NCI-H2227 treated with DMSO at 0.1 percent for 48 hours (cell line): ENCODE measurements around the gene KLK12.

ENCODE experiments used
- DNase-seq: peaks from one replicate; lab custom pipeline; 2025; lab: John Stamatoyannopoulos, UW

Gene KLK12, protein sequence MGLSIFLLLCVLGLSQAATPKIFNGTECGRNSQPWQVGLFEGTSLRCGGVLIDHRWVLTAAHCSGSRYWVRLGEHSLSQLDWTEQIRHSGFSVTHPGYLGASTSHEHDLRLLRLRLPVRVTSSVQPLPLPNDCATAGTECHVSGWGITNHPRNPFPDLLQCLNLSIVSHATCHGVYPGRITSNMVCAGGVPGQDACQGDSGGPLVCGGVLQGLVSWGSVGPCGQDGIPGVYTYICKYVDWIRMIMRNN

GRCh38 chr19:51034704-51035103, at the start of gene KLK12:
Gene KLK12 (minus strand): TSS chr19:51035002. CDS start chr19:51034621, 381 bp downstream.
- DNase-seq, result no peak

GRCh38 chr19:51084505-51084904, 49.7 kb upstream of the KLK12 start:
- DNase-seq, result no peak

DNA sequence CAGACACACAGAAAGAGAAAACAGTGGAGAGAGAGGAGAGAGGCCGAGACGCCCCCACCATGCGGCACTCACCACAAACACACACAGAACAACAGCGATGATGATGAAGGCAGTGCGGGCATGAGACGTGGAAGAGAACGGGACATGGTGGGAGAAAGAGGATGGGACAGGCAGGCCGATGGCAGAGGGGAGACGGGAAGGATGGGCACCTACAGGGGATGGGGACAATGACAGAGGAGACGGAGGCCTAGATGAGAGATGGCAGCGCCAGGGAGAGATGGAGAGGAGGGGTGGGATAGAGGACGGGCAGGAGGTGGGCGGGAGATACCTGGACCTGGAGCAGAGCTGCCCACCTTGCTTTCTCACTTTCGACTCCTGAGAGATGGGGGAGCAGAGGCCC, 49.0 kb upstream of the KLK12 start:
- DNase-seq, result no peak

- no peak for DNase-seq
These were observed 48.4 kb upstream of the KLK12 start for GRCh38 chr19:51083181-51083580.

DNA sequence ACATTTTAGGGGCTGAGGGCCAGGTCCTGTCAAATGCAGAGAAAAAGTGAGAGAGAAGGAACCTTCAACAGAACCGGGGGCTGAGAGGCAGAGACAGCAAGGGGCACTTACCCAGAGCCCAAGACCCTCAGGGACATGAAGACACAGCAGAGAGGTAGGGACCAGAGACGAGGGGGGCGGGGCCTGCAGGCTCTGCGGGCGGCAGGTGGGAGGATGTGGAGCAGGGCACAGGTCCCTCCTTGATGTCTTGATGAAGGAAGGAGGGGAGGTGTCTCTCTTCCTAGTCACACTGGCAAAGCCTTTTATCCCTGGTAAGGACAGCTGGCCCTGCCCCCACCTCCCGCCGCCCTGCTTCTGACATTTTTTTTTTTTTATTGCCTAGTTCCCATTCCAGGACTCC, 47.8 kb upstream of the KLK12 start, which contains the start of gene KLK14:
KLK14 (minus strand) TSS at position 277 of the 400 bp plus-strand sequence; CDS start at position 4, 273 bp downstream.
- DNase-seq, result no peak

GRCh38 chr19:51081476-51081875, 46.7 kb upstream of the KLK12 start:
- DNase-seq, result no peak

DNA sequence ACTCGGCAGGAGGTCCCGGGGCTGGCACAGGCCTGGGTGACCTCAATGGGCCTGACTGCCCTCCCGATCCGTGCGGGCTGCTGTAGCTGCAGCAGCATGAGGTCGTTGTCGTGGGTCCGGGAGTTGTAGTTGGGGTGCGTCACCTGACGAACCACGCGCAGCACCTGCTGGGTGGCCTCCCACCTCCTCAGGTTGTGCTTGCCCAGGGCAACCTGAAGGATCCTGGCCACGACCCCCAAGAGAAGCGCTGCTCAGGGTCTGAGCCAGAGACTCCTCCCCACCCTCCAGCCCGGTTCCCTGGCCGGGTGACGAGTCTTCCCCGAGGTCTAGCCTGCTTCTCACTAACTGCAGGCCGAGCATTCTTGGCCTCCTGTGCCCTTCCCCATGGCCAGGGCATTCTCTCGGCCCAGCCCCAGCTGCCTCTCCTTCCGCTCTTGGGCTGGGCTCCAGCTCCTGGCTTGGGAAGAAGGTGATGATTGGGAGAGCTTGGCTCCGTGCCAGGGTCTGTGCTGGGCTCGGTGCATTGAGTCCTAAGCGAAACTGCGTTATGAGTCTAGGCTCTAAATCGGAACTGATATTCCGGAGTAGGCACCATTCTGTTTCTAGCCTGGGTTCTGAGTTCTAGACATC, 44.8 kb upstream of the KLK12 start:
- no peak for DNase-seq

DNA sequence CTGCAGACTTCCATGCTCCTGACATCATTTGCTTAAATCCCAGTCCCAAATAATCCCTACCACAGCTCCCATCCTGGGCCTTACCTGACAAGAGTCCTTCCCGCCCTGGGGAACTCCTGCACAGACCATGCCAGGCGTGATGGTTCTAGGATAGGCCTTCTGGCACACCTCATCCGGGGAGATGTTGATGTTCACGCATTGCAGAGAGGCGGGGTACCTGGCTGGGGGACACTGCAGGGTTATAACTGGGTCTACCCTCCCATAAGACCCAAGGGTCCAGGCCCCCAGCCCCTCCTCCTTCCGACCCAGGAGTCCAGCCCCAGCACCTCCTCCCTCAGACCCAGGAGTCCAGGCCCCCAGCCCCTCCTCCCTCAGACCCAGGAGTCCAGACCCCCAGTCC, 43.9 kb upstream of the KLK12 start:
- no peak for DNase-seq

GRCh38 chr19:51078104-51078503, 43.3 kb upstream of the KLK12 start:
- no peak for DNase-seq

DNA sequence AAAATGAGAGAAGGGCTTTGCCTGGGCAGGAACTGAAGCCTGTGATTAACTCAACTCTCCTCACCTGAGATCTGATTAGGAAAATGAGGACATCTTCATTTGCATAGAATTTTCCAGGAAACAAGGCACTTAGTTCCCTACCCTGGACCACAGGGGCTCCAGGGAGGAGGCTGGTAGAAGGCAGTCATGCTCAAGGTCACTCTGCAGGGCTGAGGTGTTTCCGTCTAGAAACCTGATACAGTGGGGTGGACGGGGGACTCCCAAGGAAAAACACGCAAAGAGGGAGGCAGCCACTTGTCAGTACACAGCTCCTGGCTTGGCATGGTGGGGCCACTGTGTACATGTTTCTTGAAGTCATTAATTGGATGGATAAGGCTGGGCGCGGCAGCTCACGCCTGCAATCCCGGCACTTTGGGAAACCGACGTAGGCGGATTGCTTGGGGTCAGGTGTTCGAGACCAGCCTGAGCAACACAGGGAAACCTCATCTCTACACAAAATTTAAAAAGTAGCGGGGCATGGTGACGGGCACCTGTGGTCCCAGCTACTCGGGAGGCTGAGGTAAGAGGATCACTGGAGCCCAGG, 41.9 kb upstream of the KLK12 start:
- no peak for DNase-seq

DNA sequence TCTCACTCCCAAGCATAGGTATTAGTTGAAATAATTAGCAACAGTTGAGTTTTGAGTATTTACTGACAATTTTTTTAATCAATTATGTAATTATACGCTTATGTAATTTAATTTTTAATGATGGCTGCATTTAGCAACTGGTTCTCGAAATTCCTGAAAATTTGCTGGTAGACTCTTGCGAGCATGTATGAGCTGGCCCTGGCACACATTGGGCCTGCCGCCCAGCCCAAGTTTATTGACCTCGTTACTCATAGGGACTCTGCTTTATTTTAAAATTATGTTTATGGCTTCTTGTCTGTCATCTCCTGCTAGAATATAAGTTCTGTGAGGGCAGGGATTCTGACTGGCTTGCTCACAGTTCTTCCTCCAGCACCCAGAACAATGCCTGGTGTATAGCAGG, 41.2 kb upstream of the KLK12 start:
- DNase-seq, result no peak

DNA sequence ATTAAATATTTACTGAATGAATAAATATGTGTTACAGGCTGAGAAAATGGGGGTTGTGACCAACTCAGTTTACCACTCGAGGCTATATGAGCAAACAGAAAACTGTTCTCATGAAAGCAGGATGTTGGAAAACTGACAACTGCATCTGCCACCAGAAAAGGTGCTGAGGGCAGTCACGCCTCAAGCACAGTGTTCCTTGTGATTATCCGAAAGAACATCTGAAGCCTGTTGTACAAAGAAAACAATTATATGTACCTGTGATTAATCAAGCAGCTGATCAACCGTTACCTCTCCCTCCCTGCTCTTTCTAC, 36.2 kb upstream of the KLK12 start:
- no peak for DNase-seq

- no peak for DNase-seq
These were observed 35.7 kb upstream of the KLK12 start for GRCh38 chr19:51070334-51071094.

DNA sequence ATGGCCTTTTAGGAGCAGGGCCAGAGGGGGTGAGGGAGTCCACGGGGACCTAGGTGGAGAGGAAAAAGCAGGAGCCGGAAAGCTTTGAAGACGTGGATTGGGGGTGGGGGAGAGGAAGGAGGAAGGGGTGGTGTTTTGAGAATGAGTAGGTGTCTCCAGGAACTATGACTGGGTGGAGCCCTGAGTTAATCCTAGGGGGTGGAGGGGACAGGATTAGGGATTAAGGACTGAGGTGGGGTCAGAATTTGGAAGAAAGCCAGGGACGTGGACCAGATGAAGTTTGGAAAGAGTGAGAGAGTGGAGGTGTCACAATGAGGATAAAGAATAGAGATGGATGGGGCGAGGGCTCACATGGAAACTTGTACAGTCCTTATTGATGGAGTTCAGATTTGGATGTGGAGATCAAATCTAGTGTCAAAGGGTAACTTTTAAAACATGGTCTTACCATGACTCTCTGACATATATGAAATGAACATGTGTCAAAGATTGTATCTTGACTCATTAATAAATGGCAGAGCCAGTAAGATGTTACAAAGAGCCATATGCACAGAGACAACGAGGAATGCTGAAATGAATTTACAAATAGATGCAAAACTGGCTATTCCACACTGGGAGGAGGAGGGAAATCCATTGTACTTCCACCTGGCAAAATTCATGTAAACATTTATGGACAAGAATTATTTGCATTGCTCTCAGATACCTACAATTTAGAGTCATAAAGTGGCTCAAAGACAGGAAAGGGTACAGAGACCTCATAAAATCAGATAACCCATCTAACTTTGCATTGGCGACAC, 31.8 kb upstream of the KLK12 start:
- no peak for DNase-seq

DNA sequence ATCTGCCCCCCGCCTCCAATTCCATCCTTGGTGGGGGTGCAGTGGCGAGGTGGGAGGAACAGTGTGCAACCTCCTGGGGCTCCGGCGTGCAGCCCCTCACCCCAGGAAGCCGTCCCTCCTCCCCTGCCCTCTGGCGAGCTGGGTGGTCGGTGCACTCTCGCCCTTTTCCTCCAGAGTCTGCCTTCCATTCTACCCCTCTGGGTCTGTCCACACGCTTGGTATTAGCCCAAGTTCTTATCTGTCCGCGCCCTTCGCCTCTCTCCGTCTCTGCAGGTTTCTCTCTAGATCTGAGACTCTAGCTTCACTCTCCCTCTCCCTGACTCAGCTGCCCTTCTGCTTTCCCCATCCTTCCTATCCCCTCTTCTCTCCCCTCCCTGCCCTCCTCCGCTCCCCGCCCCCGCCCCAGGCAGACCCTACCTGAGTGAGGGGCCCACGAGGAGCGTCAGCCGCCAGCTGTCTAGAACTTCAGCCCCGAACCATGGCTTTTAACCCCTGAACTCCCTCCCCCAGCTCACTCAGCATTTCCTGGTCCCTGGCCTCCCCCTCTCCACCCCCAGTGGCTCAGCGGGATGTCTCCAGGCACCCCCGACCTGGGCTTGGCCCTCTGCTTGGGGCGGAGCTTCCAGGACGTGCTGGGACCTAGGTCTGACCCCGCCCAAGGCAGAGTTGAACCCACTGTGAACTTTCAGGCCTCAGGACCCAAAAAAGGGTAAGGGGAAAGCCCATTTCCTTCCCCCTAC, 30.6 kb upstream of the KLK12 start:
- DNase-seq, result no peak

- no peak for DNase-seq
These were observed 29.9 kb upstream of the KLK12 start, which contains the start of gene KLK13 for GRCh38 chr19:51064534-51065220. Gene KLK13 (minus strand): TSS chr19:51065092. CDS start chr19:51065067, 25 bp downstream.

DNA sequence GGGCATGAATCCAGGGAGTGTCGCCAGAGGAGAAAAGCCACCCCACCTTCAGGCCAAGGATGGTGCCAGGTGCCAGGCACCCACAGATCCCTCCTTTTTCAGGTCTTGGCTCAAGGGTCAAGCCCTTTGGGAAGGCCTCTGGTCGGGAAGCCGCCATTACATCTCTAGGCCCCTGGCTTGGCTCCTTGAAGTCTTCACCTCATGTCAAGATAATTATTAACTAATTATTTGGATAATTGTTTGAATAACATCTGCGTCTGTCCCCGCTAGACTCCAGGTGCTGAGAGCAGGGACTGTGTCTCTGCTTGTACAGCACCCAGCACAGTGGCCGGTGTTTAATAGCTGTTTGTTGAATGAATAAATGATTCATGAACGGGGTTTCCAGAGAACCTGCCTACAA, 28.9 kb upstream of the KLK12 start:
- no peak for DNase-seq

- no peak for DNase-seq
These were observed 26.2 kb upstream of the KLK12 start for GRCh38 chr19:51060973-51061372.

DNA sequence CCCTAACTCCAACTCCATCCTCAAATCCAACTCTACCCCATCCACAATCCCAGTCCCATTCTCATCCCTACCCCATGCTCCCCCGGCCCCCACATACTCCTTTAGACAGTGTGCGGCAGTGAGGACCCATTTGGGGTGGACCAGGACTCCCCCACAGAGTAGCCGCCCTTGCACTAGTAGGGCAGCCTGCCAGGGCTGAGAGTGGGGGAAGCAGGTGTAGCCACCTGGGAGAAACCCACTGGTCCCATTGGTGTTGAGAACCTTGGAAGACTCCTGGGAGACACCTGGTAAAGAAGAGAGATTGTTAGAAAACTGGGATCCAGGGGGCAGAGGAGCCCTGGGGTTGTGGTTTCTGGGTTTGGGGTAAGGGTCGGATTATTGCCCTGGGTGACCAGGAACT, 25.5 kb upstream of the KLK12 start:
- DNase-seq, result no peak

- DNase-seq, result no peak
These were observed 24.9 kb upstream of the KLK12 start for GRCh38 chr19:51059715-51060114.

GRCh38 chr19:51055866-51056265, 21.1 kb upstream of the KLK12 start:
- no peak for DNase-seq
